ENCODE measurements around the gene LRP11. TPM values are rescaled to one million over a fixed set of nuclear protein-coding genes. Genes with fewer than 3 reads are reported as not detected.
"Not testable (repeated sequence)": the region's sequence is repeated elsewhere in the genome, so short reads cannot be mapped to it uniquely, and the experiment has no call there.

The LRP11 gene
- total RNA-seq, 1 experiment from 2014 or later, result 32.4 TPM

- H3K9me3 ChIP-seq (replicated peaks), result peaks cover 3% of the 10 kb centered on the region; the same call in 1 of the 2 replicates
- H3K36me3 ChIP-seq, result no peaks in the 10 kb centered on the region; the same call in 1 of the 2 replicates
- no peak for DNase-seq
- no peak overlapping the region for H3K27ac ChIP-seq
- no peaks in the 10 kb centered on the region; the same call in 1 of the 2 replicates for H3K4me1 ChIP-seq
- no peak overlapping the region for H3K4me3 ChIP-seq
- no peaks in the 10 kb centered on the region for H3K27me3 ChIP-seq
Measured at GRCh38 chr6:149867876-149868640, 3.9 kb upstream of the LRP11 start.

DNA sequence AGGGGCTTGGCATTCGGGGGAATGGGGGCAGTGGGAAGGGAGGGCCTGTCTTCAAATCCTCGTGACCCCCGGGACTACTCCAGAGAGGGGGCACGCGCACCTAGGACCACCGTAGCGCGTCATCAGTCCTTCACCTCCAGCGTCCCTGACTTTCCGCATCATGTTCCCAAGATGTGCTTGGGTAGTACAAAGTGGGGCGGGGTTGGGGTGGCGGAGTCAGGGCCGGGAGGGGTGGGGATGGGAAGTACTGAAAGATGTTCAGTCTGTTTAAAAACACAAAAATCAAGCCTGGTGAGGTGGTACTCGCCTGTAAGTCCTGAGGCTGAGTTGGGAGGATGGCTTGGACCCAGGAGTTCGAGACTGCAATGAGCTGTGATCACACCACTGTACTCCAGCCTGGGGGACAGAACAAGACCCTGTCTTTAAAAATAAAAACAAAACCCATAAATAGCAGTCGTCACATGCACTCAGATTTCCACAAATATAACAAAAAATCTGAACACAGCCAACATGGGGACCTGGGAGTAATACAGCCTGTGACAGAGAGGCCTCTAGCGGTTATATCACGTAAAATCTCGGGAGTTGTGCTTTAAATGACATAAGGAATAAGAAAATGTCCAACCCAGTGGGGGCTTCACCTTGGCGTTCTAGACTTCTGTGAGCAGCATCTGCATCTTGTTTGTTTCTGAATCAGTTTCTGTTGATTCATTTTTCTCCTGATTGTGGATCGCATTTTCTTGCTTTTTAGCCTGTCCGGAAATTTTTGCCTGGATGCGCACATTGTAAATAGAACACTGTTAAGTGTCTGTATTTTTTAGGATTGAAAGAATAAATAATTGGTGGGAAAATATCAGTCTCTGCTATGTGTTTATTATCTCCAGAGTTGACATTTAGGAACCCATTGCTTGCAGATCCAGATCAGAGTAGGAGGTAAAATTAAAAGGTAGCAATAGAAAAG lies 698 bp upstream of the LRP11 start:
- no peaks in the 10 kb centered on the region for H3K36me3 ChIP-seq
- H3K27ac ChIP-seq, result peak overlapping the region; percentile 58; the same call in 1 of the 2 replicates

DNA sequence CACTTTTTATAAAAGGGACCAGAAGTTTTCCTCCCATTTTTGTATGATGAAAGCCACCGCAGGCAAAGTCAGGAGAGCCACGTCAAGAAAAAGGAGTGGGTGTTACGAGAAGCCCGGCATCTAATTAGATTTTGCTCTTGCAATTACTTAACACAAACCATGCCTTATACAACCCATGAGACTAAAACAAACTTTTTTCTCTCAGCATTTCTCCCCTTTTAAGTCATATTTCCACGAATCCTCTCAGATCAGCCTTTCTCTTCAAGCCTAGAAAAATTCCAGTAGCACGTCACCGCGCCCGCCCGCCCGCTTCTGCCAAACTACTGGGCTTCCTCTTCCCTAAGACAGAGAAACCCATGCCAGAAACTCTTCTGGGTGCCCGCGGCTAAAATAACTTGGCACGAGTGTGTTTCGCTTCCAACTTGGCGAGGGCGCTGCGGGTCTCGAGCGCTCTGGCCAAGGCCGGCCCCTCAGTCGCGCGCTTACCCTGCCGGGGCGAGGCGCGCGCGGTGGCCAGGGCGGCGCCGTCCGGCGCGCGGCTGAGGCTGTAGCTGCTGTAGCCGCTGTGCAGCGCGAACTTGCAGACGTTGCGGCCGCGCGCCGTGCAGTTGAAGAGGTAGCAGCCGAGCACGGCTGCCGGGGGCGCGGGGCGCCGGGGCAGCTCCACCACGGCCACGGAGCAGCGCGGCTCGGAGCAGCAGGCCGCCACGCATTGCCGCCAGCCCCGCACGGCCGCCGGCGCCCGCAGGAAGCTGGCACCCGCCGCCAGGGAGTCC lies 1.0 kb downstream of the LRP11 start:
- Histone ChIP-seq H3K4me1 (no peaks in the 10 kb centered on the region; the same call in 1 of the 2 replicates), H3K9me3 (replicated peaks) (no peaks in the 10 kb centered on the region)
- peak; percentile 79 to 80 for DNase-seq

More for the DNA sequence above, 698 bp upstream of the LRP11 start:
- H3K4me3 ChIP-seq, result peak overlapping the region; percentile 69
- H3K4me1 ChIP-seq, result no peaks in the 10 kb centered on the region; the same call in 1 of the 2 replicates
- DNase-seq, result peak; percentile 62 to 84
- no peaks in the 10 kb centered on the region for H3K27me3 ChIP-seq
- H3K9me3 ChIP-seq (replicated peaks), result no peaks in the 10 kb centered on the region

GRCh38 chr6:149862424-149862738 lies 1.8 kb downstream of the LRP11 start:
- H3K36me3 ChIP-seq; H3K27me3 ChIP-seq; H3K27ac ChIP-seq; DNase-seq; H3K9me3 ChIP-seq (replicated peaks); H3K4me1 ChIP-seq: not testable (repeated sequence)
- peak overlapping the region; percentile 69 for H3K4me3 ChIP-seq

More for the DNA sequence above, 1.0 kb downstream of the LRP11 start:
- H3K36me3 ChIP-seq, result no peaks in the 10 kb centered on the region
- H3K4me3 ChIP-seq, result peak overlapping the region; percentile 69
- H3K27me3 ChIP-seq, result no peaks in the 10 kb centered on the region
- H3K27ac ChIP-seq, result peak overlapping the region; percentile 58

GRCh38 chr6:149861603-149862423 lies 2.3 kb downstream of the LRP11 start:
- no peak overlapping the region for H3K4me3 ChIP-seq
- no peaks in the 10 kb centered on the region for H3K27me3 ChIP-seq
- no peak for DNase-seq
- H3K36me3 ChIP-seq, result no peaks in the 10 kb centered on the region
- H3K9me3 ChIP-seq (replicated peaks), result no peaks in the 10 kb centered on the region
- H3K27ac ChIP-seq, result no peak overlapping the region
- peaks cover 7% of the 10 kb centered on the region for H3K4me1 ChIP-seq

GRCh38 chr6:149860834-149861602 lies 3.1 kb downstream of the LRP11 start:
- Histone ChIP-seq H3K4me1 (peaks cover 15% of the 10 kb centered on the region), H3K4me3 (no peak overlapping the region), H3K27ac (no peak overlapping the region), H3K27me3 (no peaks in the 10 kb centered on the region), H3K9me3 (replicated peaks) (no peaks in the 10 kb centered on the region), H3K36me3 (no peaks in the 10 kb centered on the region)
- DNase-seq, result no peak

DNA sequence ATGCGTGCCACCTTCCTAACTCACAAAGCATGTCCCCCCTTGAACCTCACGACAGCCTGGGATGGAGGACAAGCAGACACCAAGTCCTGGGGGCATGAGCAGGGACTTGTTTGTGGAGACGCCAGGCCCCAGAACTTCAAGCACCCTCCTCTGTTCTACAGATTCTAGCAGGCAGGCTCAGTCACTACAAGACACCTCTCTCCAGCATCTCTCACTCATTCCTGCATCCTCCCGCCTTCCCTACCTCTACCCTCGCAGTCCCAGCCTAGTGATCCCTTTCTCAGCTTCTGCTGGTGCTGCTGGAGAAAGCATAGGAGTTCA lies 3.7 kb downstream of the LRP11 start:
- Histone ChIP-seq H3K27me3 (no peaks in the 10 kb centered on the region), H3K4me3 (no peak overlapping the region), H3K9me3 (replicated peaks) (no peaks in the 10 kb centered on the region), H3K36me3 (no peaks in the 10 kb centered on the region), H3K4me1 (peaks cover 20% of the 10 kb centered on the region), H3K27ac (no peak overlapping the region)
- no peak for DNase-seq

DNA sequence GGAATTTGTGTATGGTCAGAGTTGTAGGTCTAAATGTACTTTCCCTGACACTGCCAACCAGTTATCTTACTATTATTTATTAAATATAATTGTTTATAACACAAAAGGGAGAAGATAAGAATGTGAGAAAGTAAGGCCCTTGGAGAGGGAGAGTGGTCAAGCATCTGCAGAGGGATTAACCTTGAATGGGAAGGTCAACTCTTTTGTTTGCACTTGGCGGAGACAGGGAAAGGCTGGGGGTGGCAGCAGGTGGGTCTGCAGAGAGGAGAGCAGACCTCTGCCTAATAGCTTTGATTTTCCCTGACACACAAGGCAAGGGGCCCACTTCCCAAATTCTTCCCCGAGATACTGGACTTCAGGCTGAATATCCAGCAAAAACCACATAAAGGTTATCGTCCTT lies 4.2 kb downstream of the LRP11 start:
- Histone ChIP-seq H3K4me3 (no peak overlapping the region), H3K27ac (no peak overlapping the region), H3K27me3 (no peaks in the 10 kb centered on the region), H3K36me3 (no peaks in the 10 kb centered on the region), H3K9me3 (replicated peaks) (no peaks in the 10 kb centered on the region), H3K4me1 (peaks cover 22% of the 10 kb centered on the region)
- no peak for DNase-seq

DNA sequence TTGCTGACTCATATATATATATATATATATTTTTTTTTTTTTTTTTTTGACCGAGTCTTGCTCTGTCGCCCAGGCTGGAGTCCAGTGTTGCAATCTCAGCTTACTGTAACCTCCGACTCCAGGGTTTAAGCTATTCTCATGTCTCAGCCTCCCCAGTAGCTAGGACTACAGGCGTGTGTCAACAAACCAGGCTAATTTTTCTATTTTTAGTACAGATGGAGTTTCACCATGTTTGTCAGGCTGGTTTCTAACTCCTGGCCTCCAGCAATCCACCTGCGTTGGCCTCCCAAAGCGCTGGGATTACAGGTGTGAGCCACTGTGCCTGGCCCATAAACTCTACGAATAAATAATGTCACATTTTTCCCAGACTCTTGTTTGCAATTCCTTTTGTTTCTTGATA lies 4.8 kb downstream of the LRP11 start:
- Histone ChIP-seq H3K36me3 (no peaks in the 10 kb centered on the region), H3K27ac (no peak overlapping the region), H3K27me3 (no peaks in the 10 kb centered on the region), H3K4me1 (peaks cover 25% of the 10 kb centered on the region), H3K4me3 (no peak overlapping the region), H3K9me3 (replicated peaks) (no peaks in the 10 kb centered on the region)
- DNase-seq, result no peak

- Histone ChIP-seq H3K9me3 (replicated peaks) (no peaks in the 10 kb centered on the region), H3K4me3 (no peak overlapping the region), H3K36me3 (no peaks in the 10 kb centered on the region), H3K27ac (peak overlapping the region; percentile 53; the same call in 1 of the 2 replicates), H3K27me3 (no peaks in the 10 kb centered on the region), H3K4me1 (peaks cover 28% of the 10 kb centered on the region)
- no peak for DNase-seq
Measured at GRCh38 chr6:149857541-149857940, 6.6 kb downstream of the LRP11 start.

- Histone ChIP-seq H3K4me3 (no peak overlapping the region), H3K4me1 (peaks cover 35% of the 10 kb centered on the region)
- no peak for DNase-seq
Measured at GRCh38 chr6:149856256-149856994, 7.7 kb downstream of the LRP11 start.

GRCh38 chr6:149855741-149856140 lies 8.4 kb downstream of the LRP11 start:
- Histone ChIP-seq H3K9me3 (replicated peaks) (no peaks in the 10 kb centered on the region), H3K27me3 (no peaks in the 10 kb centered on the region), H3K27ac (no peak overlapping the region; the same call in 1 of the 2 replicates), H3K4me1 (peaks cover 35% of the 10 kb centered on the region), H3K4me3 (no peak overlapping the region), H3K36me3 (0 out of 2 replicates have a peak, but pooled peaks cover 2% of the 10 kb centered on the region)
- no peak for DNase-seq

More at GRCh38 chr6:149856256-149856994, 7.7 kb downstream of the LRP11 start:
- Histone ChIP-seq H3K27ac (peak overlapping the region; percentile 53), H3K9me3 (replicated peaks) (no peaks in the 10 kb centered on the region), H3K36me3 (no peaks in the 10 kb centered on the region), H3K27me3 (no peaks in the 10 kb centered on the region)
